Kidney epithelial cell (primary cell): ENCODE results near the gene ATP2A2. TPM values are rescaled to one million over a fixed set of nuclear protein-coding genes. Genes with fewer than 3 reads are reported as not detected.
"Not testable (repeated sequence)": the region's sequence is repeated elsewhere in the genome, so short reads cannot be mapped to it uniquely, and the experiment has no call there.

Source experiments
- DNase-seq: peaks from one replicate; pipeline ENCODE4 v3.0.0-alpha.2; 2010; ENCODE audit warnings: low read depth
- H3K27me3 ChIP-seq: 2 replicates; pipeline ENCODE4 v1.6.0; 2011; ENCODE audit warnings: low read length; ENCODE audit not compliant: control insufficient read depth, insufficient read depth
- H3K36me3 ChIP-seq: 2 replicates; pipeline ENCODE4 v1.5.1; 2011; ENCODE audit warnings: low read length; ENCODE audit not compliant: control insufficient read depth, insufficient read depth
- H3K4me3 ChIP-seq: 2 replicates; pipeline ENCODE4 v1.5.1; 2011; ENCODE audit warnings: low read depth, mild to moderate bottlenecking, control low read depth, low read length
- total RNA-seq: library from RNA; depleted of rRNA; stranded (reverse); fragments of >200 nt; gene quantifications from 2 replicates; pipeline ENCODE4 v1.2.3, GENCODE V29; 2015
- TF ChIP-seq, protein P1 (sequence below): IDR thresholded peaks from 2 replicates; pipeline ENCODE4 v1.5.1; 2011; ENCODE audit warnings: mild to moderate bottlenecking, moderate library complexity, low read length, control low read depth, inconsistent platforms; ENCODE audit not compliant: insufficient read depth, poor library complexity, severe bottlenecking

ATP2A2 gene
- total RNA-seq, 1 donor from 2014 or later: 128 TPM

DNA sequence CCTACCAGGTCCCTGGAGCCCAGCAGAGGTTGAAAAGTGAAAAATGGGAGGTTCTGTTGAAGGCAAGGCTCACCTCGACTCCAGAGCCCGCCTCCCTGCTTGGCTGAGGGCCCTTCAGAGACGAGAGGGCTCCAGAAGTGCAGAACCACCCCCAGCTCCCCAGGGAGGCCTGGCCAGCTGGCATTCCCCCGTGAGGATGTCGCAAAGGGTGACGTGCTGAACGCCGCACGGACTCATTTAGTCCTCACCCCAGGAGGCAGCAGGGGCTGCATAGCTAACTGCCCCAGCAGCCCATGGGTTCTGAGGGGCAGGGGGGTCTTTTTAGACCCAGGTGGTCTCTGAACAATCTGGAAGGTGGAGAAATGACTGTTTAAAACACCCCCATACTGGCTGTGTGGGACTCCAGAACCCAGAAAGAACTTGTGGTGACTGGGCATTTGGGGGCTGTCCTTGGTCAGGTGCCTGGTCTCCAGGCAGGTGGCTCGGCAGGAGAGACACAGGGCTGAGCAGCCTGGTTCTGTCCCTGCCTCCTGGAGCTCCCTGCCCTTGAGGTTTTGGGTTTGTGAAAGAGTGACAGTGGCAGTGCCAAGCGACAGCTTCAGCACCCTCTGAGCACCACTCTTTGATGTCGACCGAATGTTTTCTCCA lies 90.5 kb downstream of the ATP2A2 start:
- H3K4me3 ChIP-seq: no peak overlapping the region
- H3K36me3 ChIP-seq: peaks cover 2% of the 10 kb centered on the region
- no peak for DNase-seq
- H3K27me3 ChIP-seq: no peaks in the 10 kb centered on the region
- TF ChIP-seq, protein P1, sequence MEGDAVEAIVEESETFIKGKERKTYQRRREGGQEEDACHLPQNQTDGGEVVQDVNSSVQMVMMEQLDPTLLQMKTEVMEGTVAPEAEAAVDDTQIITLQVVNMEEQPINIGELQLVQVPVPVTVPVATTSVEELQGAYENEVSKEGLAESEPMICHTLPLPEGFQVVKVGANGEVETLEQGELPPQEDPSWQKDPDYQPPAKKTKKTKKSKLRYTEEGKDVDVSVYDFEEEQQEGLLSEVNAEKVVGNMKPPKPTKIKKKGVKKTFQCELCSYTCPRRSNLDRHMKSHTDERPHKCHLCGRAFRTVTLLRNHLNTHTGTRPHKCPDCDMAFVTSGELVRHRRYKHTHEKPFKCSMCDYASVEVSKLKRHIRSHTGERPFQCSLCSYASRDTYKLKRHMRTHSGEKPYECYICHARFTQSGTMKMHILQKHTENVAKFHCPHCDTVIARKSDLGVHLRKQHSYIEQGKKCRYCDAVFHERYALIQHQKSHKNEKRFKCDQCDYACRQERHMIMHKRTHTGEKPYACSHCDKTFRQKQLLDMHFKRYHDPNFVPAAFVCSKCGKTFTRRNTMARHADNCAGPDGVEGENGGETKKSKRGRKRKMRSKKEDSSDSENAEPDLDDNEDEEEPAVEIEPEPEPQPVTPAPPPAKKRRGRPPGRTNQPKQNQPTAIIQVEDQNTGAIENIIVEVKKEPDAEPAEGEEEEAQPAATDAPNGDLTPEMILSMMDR: no peak

DNA sequence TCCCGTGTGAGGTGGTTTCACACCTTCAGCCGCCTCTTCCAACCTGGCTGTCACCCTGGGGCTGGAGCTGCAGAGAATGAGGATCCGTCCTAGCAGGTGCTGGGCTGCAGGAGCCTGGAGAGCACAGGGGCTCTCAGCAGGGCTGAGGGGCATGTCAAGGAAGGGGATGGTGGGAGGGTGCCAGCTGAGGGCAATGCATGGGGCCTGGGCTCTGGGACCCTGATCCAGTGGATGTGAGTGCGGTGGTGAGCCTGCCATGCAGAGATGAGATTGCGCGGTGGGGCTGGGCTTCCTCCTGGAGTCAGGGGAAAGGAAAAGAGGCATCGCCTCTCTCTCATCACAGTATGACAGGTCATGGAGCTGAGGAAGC lies 91.0 kb downstream of the ATP2A2 start:
- no peaks in the 10 kb centered on the region for H3K27me3 ChIP-seq
- TF ChIP-seq, protein P1: no peak
- no peak for DNase-seq
- peaks cover 2% of the 10 kb centered on the region for H3K36me3 ChIP-seq
- no peak overlapping the region for H3K4me3 ChIP-seq

DNA sequence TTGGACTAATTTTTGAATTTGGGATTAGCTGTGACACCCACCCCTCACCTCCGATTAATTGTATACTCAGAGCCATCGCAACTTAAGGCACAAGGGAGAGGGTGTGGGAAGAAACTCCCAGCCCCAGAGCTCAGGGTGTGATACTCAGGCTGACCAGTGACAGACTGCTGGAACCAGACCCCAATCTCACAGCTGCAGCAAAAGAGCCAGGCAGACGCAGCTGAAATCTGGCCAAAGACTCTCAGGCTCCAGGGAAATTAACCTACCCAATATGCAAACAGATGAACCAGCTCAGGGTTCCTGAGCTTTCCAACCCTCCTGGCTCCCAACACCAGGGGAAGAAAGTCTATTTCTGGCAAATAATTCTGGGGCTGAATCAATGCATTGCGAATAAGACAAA lies 92.0 kb downstream of the ATP2A2 start:
- no peak overlapping the region for H3K4me3 ChIP-seq
- DNase-seq: no peak
- TF ChIP-seq, protein P1: no peak
- peaks cover 3% of the 10 kb centered on the region for H3K36me3 ChIP-seq
- H3K27me3 ChIP-seq: no peaks in the 10 kb centered on the region

DNA sequence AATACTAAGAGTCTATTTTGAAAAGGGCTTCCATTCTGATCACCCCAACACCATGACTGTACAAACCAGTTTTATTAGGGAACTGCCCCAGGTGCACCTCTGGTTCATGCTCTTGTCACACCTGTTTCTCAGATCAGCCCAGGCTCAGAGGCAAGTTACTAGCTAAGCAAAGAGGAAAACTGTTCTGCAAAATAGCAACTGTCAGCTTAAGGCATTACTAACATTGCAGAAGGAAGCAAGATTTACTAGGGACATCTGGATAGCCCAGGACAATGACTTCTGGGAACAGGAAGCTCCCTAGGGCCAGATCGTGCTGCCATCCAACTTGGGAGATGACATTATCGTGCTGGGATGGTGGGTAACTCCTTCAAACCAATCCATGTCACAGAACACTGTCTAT lies 92.4 kb downstream of the ATP2A2 start:
- H3K4me3 ChIP-seq: no peak overlapping the region
- TF ChIP-seq, protein P1: no peak
- H3K27me3 ChIP-seq: no peaks in the 10 kb centered on the region
- DNase-seq: no peak
- H3K36me3 ChIP-seq: peaks cover 3% of the 10 kb centered on the region

DNA sequence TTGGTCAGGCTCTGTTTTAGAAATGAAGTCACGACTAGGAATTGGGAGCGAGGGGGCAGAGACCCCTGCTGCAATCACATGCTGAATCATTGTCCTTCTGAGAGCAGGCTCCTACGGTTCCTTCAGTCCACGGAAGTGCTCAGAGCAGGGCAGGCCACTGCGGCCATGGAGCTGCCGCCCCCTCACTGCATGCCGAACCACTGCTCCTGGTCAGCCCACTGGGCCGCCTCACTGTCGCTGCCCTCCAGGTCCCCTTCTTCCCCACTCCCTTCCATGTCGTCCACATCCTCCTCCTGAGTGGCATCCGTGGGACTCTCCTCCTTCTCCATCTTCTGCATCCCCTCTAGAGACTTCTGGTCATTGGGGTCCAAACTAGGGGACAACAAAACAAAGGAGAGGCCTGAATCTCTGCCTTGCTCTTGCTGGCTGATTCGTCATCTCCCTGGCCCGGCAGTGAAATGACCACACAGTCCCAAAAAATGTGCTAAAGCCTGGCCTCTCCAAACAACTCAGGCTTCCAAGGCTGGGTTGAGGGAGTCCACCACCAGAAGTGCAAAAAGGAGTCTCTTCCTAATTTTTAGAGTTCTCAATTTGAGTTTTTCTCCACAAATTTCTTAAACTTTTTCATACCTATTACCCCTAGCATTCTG lies 93.0 kb downstream of the ATP2A2 start:
- DNase-seq: no peak
- TF ChIP-seq, protein P1: no peak
- no peak overlapping the region for H3K4me3 ChIP-seq
- H3K27me3 ChIP-seq: no peaks in the 10 kb centered on the region
- peaks cover 3% of the 10 kb centered on the region for H3K36me3 ChIP-seq

DNA sequence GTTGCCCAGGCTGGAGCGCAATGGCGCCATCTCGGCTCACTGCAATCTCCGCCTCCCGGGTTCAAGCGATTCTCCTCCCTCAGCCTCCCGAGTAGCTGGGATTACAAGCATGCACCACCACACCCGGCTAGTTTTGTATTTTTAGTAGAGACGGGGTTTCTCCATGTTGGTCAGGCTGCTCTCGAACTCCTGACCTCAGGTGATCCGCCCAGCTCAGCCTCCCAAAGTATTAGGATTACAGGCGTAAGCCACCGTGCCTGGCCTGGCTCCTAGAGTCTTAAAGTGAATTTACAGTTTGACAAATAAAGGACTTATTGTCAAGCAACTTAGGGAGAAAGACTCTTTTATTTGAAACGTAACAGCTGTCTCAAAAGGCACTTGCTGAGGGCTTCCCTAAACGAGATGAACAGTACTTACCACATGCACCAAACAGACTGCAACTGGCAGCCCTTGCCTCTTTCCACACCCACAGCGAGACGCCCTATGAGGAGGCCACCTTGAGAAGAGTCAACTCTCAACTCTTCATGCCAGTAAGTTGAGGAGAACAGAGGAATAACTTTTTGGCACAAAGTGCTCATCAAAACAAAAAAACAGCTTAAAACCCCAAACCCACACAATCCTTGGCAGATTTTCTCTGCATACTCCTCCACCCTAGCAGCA lies 97.2 kb downstream of the ATP2A2 start:
- not testable (repeated sequence) for DNase-seq, H3K36me3 ChIP-seq, H3K4me3 ChIP-seq, H3K27me3 ChIP-seq
